PC-3 (cell line): ENCODE results near the gene ACAP2. TPM values are rescaled to one million over a fixed set of nuclear protein-coding genes. Genes with fewer than 3 reads are reported as not detected.
"Not testable (repeated sequence)": the region's sequence is repeated elsewhere in the genome, so short reads cannot be mapped to it uniquely, and the experiment has no call there.

Source experiments
- ATAC-seq: fragments of 200-7000 bp; cut with Tn5 transposase; 2 replicates; pipeline ENCODE4 v1.9.1; 2020; ENCODE audit warnings: mild to moderate bottlenecking, moderate library complexity
- BruUV-seq: library from RNA; stranded (reverse); fragments of 400-500 nt; replicated peaks from 2 replicates; lab custom pipeline; 2021; lab: Mats Ljungman, UMichigan
- CTCF ChIA-PET: fragments of 300-600 bp; sonication (Branson Sonifier 250); formaldehyde crosslinking; loops from one replicate; lab custom pipeline; 2022; ENCODE audit warnings: antibody characterized with exemption; lab: Charles Lee
- POLR2A ChIA-PET: fragments of 300-600 bp; sonication (Branson Sonifier 250); formaldehyde crosslinking; loops from one replicate; lab custom pipeline; 2022; ENCODE audit warnings: antibody characterized with exemption; ENCODE audit not compliant: unreplicated experiment; lab: Charles Lee
- DNase-seq: peaks from one replicate; pipeline ENCODE4 v3.0.0-alpha.2; 2015
- H2AFZ ChIP-seq: fragments of 300-600 bp; sonication (generic); 2 replicates; pipeline ENCODE4 v1.6.0; 2016; ENCODE audit warnings: antibody characterized with exemption, low read length
- H3F3A ChIP-seq: fragments of 300-600 bp; sonication (generic); one replicate; pipeline ENCODE4 v1.6.0; 2017; ENCODE audit warnings: antibody characterized with exemption, low read length, control low read depth, mild to moderate bottlenecking; ENCODE audit not compliant: unreplicated experiment
- H3K27ac ChIP-seq: fragments of 300-600 bp; sonication (generic); 2 replicates; pipeline ENCODE4 v1.5.1; 2016; ENCODE audit warnings: mild to moderate bottlenecking, low read length
- H3K27me3 ChIP-seq: fragments of 300-600 bp; sonication (generic); 2 replicates; pipeline ENCODE4 v1.6.1; 2016; ENCODE audit warnings: low read length, mixed read lengths
- H3K36me3 ChIP-seq: fragments of 300-600 bp; sonication (generic); 2 replicates; pipeline ENCODE4 v1.6.1; 2016; ENCODE audit warnings: low read depth, mixed run types, low read length, mixed read lengths
- H3K4me1 ChIP-seq: fragments of 300-600 bp; sonication (generic); 2 replicates; pipeline ENCODE4 v1.5.1; 2016; ENCODE audit warnings: low read length; ENCODE audit not compliant: insufficient read depth
- H3K4me2 ChIP-seq: fragments of 300-600 bp; sonication (generic); 2 replicates; pipeline ENCODE4 v1.6.0; 2016; ENCODE audit warnings: low read length
- H3K4me3 ChIP-seq: fragments of 300-600 bp; sonication (generic); 2 replicates; pipeline ENCODE4 v1.5.1; 2016; ENCODE audit warnings: mild to moderate bottlenecking, low read length, mixed read lengths
- H3K79me2 ChIP-seq: fragments of 300-600 bp; sonication (generic); 2 replicates; pipeline ENCODE4 v1.6.1; 2017; ENCODE audit warnings: low read length, mixed read lengths
- H3K9ac ChIP-seq: fragments of 300-600 bp; sonication (generic); 2 replicates; pipeline ENCODE4 v1.6.0; 2016; ENCODE audit warnings: mild to moderate bottlenecking, low read length
- H3K9me2 ChIP-seq: fragments of 300-600 bp; sonication (generic); replicated peaks from 2 replicates; pipeline ENCODE4 v1.6.1; 2016; ENCODE audit warnings: mixed run types, low read length, mixed read lengths
- H3K9me3 ChIP-seq: fragments of 300-600 bp; sonication (generic); 2 replicates; pipeline ENCODE4 v1.6.1; 2016; ENCODE audit warnings: low read length, mixed read lengths
- H4K20me1 ChIP-seq: fragments of 300-600 bp; sonication (generic); 2 replicates; pipeline ENCODE4 v1.6.1; 2016; ENCODE audit warnings: low read length, mixed read lengths
- CTCF ChIP-seq: fragments of 300-600 bp; sonication (generic); conservative IDR thresholded peaks from 2 replicates; pipeline ENCODE4 v1.5.1; 2017; ENCODE audit warnings: antibody characterized with exemption, low read depth, mild to moderate bottlenecking, low read length
- EZH2 ChIP-seq: fragments of 300-600 bp; sonication (generic); IDR thresholded peaks from one replicate; pipeline ENCODE4 v1.6.1; 2017; ENCODE audit warnings: antibody characterized with exemption, mild to moderate bottlenecking, low read length; ENCODE audit not compliant: unreplicated experiment
- EZH2phosphoT487 ChIP-seq: fragments of 300-600 bp; sonication (generic); IDR thresholded peaks from 2 replicates; pipeline ENCODE4 v1.6.1; 2018; ENCODE audit warnings: mild to moderate bottlenecking, antibody characterized with exemption, low read length, borderline replicate concordance
- intact Hi-C: fragments of 100-400 bp; cut with micrococcal nuclease; formaldehyde crosslinking; loops from 2 replicates; pipeline ENCODE4 v1.9.0; 2023
- total RNA-seq: library from RNA; depleted of rRNA; stranded (reverse); fragments of >200 nt; gene quantifications from 2 replicates; pipeline ENCODE4 v1.2.3, GENCODE V29; 2014

The ACAP2 gene
- total RNA-seq, 1 experiment from 2014 or later, result 33.5 TPM

GRCh38 chr3:195366200-195366925 is 76.5 kb downstream of the ACAP2 start:
- no peaks in the 10 kb centered on the region for H3F3A ChIP-seq
- H4K20me1 ChIP-seq, result no peaks in the 10 kb centered on the region
- ChIA-PET CTCF (no interaction called here), POLR2A (no interaction called here)
- H3K9ac ChIP-seq, result no peak overlapping the region
- intact Hi-C loops, result no loop called here
- H3K27me3 ChIP-seq, result no peaks in the 10 kb centered on the region
- no peaks in the 10 kb centered on the region for H3K4me1 ChIP-seq
- H3K4me3 ChIP-seq, result no peak overlapping the region
- no peaks in the 10 kb centered on the region for H3K36me3 ChIP-seq
- no peaks in the 10 kb centered on the region for H3K9me3 ChIP-seq
- H3K4me2 ChIP-seq, result no peak overlapping the region
- DNase-seq (no peak), ATAC-seq (no peak)
- no peaks in the 10 kb centered on the region for H3K79me2 ChIP-seq
- TF ChIP-seq EZH2, result no peak
- TF ChIP-seq EZH2phosphoT487, result no peak
- BruUV-seq, result no TSS peak
- no peaks in the 10 kb centered on the region for H3K9me2 ChIP-seq
- H3K27ac ChIP-seq, result no peak overlapping the region
- no peak overlapping the region for H2AFZ ChIP-seq

GRCh38 chr3:195365371-195365770 is 77.4 kb downstream of the ACAP2 start:
- intact Hi-C loops, result no loop called here
- CTCF ChIA-PET, result no interaction called here
- BruUV-seq, result no TSS peak

GRCh38 chr3:195357797-195358196 is 85.0 kb downstream of the ACAP2 start:
- H3K27ac ChIP-seq, CTCF ChIA-PET, H3K4me1 ChIP-seq, BruUV-seq, H3K79me2 ChIP-seq, H3K4me3 ChIP-seq, H4K20me1 ChIP-seq, H3K4me2 ChIP-seq, H3K27me3 ChIP-seq, H3F3A ChIP-seq, DNase-seq, H3K9me2 ChIP-seq, H2AFZ ChIP-seq, ATAC-seq, H3K9me3 ChIP-seq, H3K9ac ChIP-seq, intact Hi-C loops, H3K36me3 ChIP-seq, POLR2A ChIA-PET: not testable (repeated sequence)

More at GRCh38 chr3:195365371-195365770, 77.4 kb downstream of the ACAP2 start:
- Histone ChIP-seq H3K27me3 (no peaks in the 10 kb centered on the region), H3F3A (no peaks in the 10 kb centered on the region), H3K27ac (no peak overlapping the region), H3K4me1 (no peaks in the 10 kb centered on the region), H3K36me3 (no peaks in the 10 kb centered on the region), H2AFZ (no peak overlapping the region), H3K9me2 (no peaks in the 10 kb centered on the region), H3K79me2 (no peaks in the 10 kb centered on the region), H3K9me3 (no peaks in the 10 kb centered on the region), H3K4me3 (no peak overlapping the region), H3K4me2 (no peak overlapping the region), H4K20me1 (no peaks in the 10 kb centered on the region), H3K9ac (no peak overlapping the region)
- no peak for TF ChIP-seq EZH2phosphoT487
- no peak for TF ChIP-seq EZH2
- TF ChIP-seq CTCF, result no peak
- POLR2A ChIA-PET, result no interaction called here
- no peak for DNase-seq
- ATAC-seq, result no peak
